ENCODE results near the gene TFDP1. TPM values are rescaled to one million over a fixed set of nuclear protein-coding genes. Genes with fewer than 3 reads are reported as not detected.

Gene TFDP1
- total RNA-seq, 3 donors from 2014 or later (not counting 1 experiment from before 2014, with no cell fraction given), result 26.3 to 44.3 (median 29.2) TPM

DNA sequence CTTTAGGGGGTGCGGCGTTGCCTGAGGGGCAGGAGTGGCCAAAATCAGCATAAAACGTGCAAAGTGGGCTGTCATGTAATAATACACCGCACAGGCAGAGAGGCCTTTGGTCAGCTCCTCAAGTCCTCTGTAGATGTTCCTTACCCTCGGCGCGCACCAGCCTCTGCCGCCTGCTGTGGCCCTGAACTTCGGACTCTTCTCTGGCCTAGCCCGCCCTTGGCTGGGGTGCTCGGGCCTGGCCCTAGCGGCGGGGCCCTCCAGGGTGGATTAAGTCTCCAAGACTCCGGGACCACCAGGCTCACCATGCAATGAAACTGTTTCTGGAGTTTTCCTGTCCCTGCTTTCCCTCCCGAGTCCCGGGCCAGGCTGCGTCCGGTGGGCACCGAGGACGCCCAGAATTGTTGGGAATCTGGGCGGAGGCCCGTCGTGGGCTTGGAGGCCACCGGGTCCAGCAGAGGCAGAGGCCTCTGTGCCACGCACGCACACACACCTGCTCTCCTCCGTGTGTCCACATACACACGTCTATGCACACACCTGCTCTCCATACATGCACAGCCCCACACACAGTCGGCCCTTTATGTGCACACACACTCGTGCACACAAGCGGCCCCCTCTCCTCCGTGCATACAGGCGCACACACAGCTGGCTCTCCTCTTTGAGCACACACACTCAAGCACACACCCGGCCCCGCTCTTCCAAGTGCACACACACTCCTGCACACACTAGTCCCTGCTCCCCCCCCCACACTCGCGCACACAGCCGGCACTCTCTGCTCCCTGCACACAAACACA is 1.5 kb upstream of the TFDP1 start:
- Histone ChIP-seq H3K4me1 (ENCODE audit: control insufficient read depth, insufficient read depth, low read length) (peaks cover 28% of the 10 kb centered on the region), H3K27ac (ENCODE audit: low read length) (no peak overlapping the region), H3K9me3 (ENCODE audit: control insufficient read depth, insufficient read depth, low read length) (no peaks in the 10 kb centered on the region), H3K27me3 (ENCODE audit: control insufficient read depth, insufficient read depth, low read length) (no peaks in the 10 kb centered on the region), H3K4me3 (ENCODE audit: low read length) (no peak overlapping the region), H3K36me3 (ENCODE audit: control insufficient read depth, insufficient read depth, low read length) (no peaks in the 10 kb centered on the region)
- Mint-ChIP-seq H3K4me3 (peak overlapping the region; percentile 79), H3K9me3 (no peaks in the 10 kb centered on the region), H3K27ac (no peak overlapping the region), H3K27me3 (ENCODE audit: low read depth in 2 of 2) (peaks cover 5% of the 10 kb centered on the region in 2 donors), H3K4me1 (peaks cover 20 to 25% of the 10 kb centered on the region in 2 donors), H3K36me3 (no peaks in the 10 kb centered on the region)
- TF ChIP-seq, protein P1, sequence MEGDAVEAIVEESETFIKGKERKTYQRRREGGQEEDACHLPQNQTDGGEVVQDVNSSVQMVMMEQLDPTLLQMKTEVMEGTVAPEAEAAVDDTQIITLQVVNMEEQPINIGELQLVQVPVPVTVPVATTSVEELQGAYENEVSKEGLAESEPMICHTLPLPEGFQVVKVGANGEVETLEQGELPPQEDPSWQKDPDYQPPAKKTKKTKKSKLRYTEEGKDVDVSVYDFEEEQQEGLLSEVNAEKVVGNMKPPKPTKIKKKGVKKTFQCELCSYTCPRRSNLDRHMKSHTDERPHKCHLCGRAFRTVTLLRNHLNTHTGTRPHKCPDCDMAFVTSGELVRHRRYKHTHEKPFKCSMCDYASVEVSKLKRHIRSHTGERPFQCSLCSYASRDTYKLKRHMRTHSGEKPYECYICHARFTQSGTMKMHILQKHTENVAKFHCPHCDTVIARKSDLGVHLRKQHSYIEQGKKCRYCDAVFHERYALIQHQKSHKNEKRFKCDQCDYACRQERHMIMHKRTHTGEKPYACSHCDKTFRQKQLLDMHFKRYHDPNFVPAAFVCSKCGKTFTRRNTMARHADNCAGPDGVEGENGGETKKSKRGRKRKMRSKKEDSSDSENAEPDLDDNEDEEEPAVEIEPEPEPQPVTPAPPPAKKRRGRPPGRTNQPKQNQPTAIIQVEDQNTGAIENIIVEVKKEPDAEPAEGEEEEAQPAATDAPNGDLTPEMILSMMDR (IDR thresholded peaks at IDR 0.05), result no peak
- no peak for DNase-seq
- no peak for ATAC-seq
- intact Hi-C loops (cut with micrococcal nuclease), result no loop called here
- WGBS (ENCODE audit: insufficient coverage), result 96% methylated on average over 38 of the region's 38 CpGs

DNA sequence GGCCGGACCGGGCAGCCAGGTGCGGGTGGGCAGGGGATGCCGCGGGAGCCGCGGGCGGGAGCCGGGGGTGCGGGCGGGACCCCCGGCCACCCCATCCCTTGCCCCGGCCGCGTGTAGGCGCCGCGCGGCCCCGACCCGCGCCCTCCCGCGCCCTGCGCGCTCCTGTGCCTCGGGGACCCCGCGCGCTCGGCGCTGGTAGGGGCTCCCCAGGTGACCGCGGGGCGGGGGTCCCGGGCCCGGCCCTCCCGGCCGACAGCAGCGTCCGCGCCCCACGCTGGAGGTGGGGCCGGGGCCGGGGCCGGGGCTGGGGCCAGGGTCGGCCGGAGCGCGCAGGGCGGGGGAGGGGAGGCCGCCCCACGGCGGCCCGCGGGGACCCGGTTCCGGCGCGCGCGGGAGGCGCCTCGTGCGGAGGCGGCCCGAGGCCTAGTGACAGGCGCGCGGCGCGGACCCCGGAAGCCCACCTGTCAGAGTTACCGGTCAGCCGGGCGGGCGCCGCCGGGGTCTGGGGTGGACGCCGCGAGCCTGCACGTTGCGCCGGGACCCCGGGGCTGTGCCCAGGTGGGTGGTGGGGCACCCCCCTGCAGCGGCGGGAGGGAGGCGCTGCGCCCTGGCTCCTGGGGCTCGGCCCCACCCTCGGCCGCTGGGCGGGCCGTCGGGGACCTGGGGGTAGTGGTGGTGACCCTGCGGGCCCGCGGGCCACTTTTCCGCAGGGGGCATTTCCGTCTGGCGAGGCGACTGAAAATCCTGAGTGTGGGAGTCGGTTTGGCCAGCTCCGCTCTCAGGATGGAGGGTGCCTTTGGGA is 518 bp downstream of the TFDP1 start:
- no peaks in the 10 kb centered on the region for H3K36me3 Mint-ChIP-seq

DNA sequence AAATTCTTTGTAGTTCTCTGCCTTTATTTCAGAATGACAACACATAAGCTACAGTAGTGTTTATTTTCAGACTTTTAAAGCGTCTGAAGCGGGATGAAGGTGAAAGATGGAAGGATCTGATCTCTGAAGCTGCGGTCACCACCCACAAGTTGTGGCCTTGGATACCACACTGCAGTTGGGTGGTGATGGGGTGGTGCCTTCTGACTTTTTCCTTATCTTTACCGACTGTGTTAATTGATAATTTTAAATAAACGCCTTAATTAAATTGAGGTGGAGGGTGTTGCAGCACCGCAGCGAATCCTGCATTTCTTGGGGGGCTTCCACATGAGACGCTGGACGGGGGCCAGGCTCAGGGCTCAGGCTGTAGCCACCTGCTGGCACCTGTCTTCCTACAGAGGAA is 1.3 kb downstream of the TFDP1 start:
- no peaks in the 10 kb centered on the region for H3K36me3 Mint-ChIP-seq
- peaks cover 32 to 36% of the 10 kb centered on the region in 2 donors for H3K4me1 Mint-ChIP-seq
- DNase-seq (no peak), ATAC-seq (no peak)
- Histone ChIP-seq H3K36me3 (ENCODE audit: control insufficient read depth, insufficient read depth, low read length) (no peaks in the 10 kb centered on the region), H3K9me3 (ENCODE audit: control insufficient read depth, insufficient read depth, low read length) (no peaks in the 10 kb centered on the region), H3K27me3 (ENCODE audit: control insufficient read depth, insufficient read depth, low read length) (no peaks in the 10 kb centered on the region), H3K4me1 (ENCODE audit: control insufficient read depth, insufficient read depth, low read length) (peaks cover 46% of the 10 kb centered on the region), H3K27ac (ENCODE audit: low read length) (no peak overlapping the region), H3K4me3 (ENCODE audit: low read length) (no peak overlapping the region)
- intact Hi-C loops (cut with micrococcal nuclease), result no loop called here
- 76% methylated on average over 9 of the region's 9 CpGs for WGBS (ENCODE audit: insufficient coverage)
- peak overlapping the region; percentile 97 for H3K4me3 Mint-ChIP-seq
- H3K9me3 Mint-ChIP-seq, result peaks cover 4 to 5% of the 10 kb centered on the region in 2 donors
- peak overlapping the region; percentile 45 to 74 for H3K27ac Mint-ChIP-seq
- no peaks in the 10 kb centered on the region for H3K27me3 Mint-ChIP-seq (ENCODE audit: low read depth in 2 of 2)
- TF ChIP-seq, protein P1 (IDR thresholded peaks at IDR 0.05), result no peak

More for the DNA sequence above, 518 bp downstream of the TFDP1 start:
- TF ChIP-seq, protein P1 (IDR thresholded peaks at IDR 0.05), result no peak
- ATAC-seq, result peak in 2 of 3 donors; percentile 11 to 21
- H3K27ac ChIP-seq (ENCODE audit: low read length), result no peak overlapping the region
- peaks cover 46% of the 10 kb centered on the region for H3K4me1 ChIP-seq (ENCODE audit: control insufficient read depth, insufficient read depth, low read length)
- under 1% methylated on average over 105 of the region's 105 CpGs for WGBS (ENCODE audit: insufficient coverage)
- Mint-ChIP-seq H3K27me3 (ENCODE audit: low read depth in 2 of 2) (peaks cover 0 to 2% of the 10 kb centered on the region in 2 donors), H3K4me1 (peaks cover 32 to 36% of the 10 kb centered on the region in 2 donors), H3K27ac (peak overlapping the region; percentile 45 to 74), H3K9me3 (peaks cover 4 to 5% of the 10 kb centered on the region in 2 donors), H3K4me3 (peak overlapping the region; percentile 97)
- H3K36me3 ChIP-seq (ENCODE audit: control insufficient read depth, insufficient read depth, low read length), result no peaks in the 10 kb centered on the region
- intact Hi-C loops (cut with micrococcal nuclease), result no loop called here
- H3K27me3 ChIP-seq (ENCODE audit: control insufficient read depth, insufficient read depth, low read length), result no peaks in the 10 kb centered on the region
- no peaks in the 10 kb centered on the region for H3K9me3 ChIP-seq (ENCODE audit: control insufficient read depth, insufficient read depth, low read length)
- H3K4me3 ChIP-seq (ENCODE audit: low read length), result peak overlapping the region; percentile 5
- DNase-seq, result peak in 1 of 2 donors; percentile 21
